SK-N-SH (cell line): ENCODE results near the gene WDR64. TPM values are rescaled to one million over a fixed set of nuclear protein-coding genes. Genes with fewer than 3 reads are reported as not detected.

Experiments used
- CTCF ChIA-PET: fragments of 300-600, 350-600 bp; formaldehyde crosslinking; extraction: SDS; loops from one replicate; lab custom pipeline; 2021; lab: Yijun Ruan, JAX
- POLR2A ChIA-PET: fragments of 350-600 bp; sonication (Branson Sonifier 250); formaldehyde crosslinking; extraction: SDS; loops from one replicate; lab custom pipeline; 2020; ENCODE audit warnings: antibody characterized with exemption, inconsistent platforms; lab: Yijun Ruan, JAX
- DNase-seq: peaks from one replicate; pipeline ENCODE4 v3.0.0; 2012
- H2AFZ ChIP-seq: fragments of 200-600 bp; sonication (generic); 2 replicates; pipeline ENCODE4 v1.8.1; 2016; ENCODE audit warnings: antibody characterized with exemption, mild to moderate bottlenecking, low read depth
- H3F3A ChIP-seq: fragments of 200-600 bp; sonication (generic); replicated peaks from 2 replicates; pipeline ENCODE3; 2016; ENCODE audit warnings: antibody characterized with exemption, mild to moderate bottlenecking; ENCODE audit not compliant: insufficient read depth
- H3K27ac ChIP-seq, 2 experiments: fragments of 200-500 bp in 1 of 2; fragments of 200-600 bp in 1 of 2; sonication (Bioruptor generic) in 1 of 2; sonication (generic), shearing (Covaris generic) in 1 of 2; 2 replicates each; pipeline versions ENCODE4 v1.5.1 to v1.6.1; 2014 to 2016; ENCODE audit warnings: low read depth in 2 of 2, inconsistent platforms in 1 of 2, low read length in 1 of 2, mild to moderate bottlenecking in 1 of 2, mixed read lengths in 1 of 2
- H3K27me3 ChIP-seq: fragments of 200-600 bp; sonication (generic), shearing (Covaris generic); 2 replicates; pipeline ENCODE4 v1.6.1; 2016; ENCODE audit warnings: mixed run types; ENCODE audit not compliant: insufficient read depth
- H3K36me3 ChIP-seq, 2 experiments: fragments of 200-500 bp in 1 of 2; fragments of 200-600 bp in 1 of 2; sonication (Bioruptor generic) in 1 of 2; sonication (generic) in 1 of 2; replicated peaks in 1 of 2; 2 replicates each; pipeline versions ENCODE3 to v1.5.1; 2014 to 2016; ENCODE audit warnings: low read length in 1 of 2, mild to moderate bottlenecking in 1 of 2; ENCODE audit not compliant: insufficient read depth in 2 of 2, control insufficient read depth in 1 of 2
- H3K4me1 ChIP-seq, 2 experiments: fragments of 200-500 bp in 1 of 2; fragments of 200-600 bp in 1 of 2; sonication (Bioruptor generic) in 1 of 2; sonication (generic), shearing (Covaris generic) in 1 of 2; 2 replicates each; pipeline versions ENCODE4 v1.5.1 to v1.6.1; 2014 to 2016; ENCODE audit warnings: low read depth in 1 of 2, low read length in 1 of 2, mixed run types in 1 of 2; ENCODE audit not compliant: insufficient read depth in 2 of 2, control insufficient read depth in 1 of 2
- H3K4me2 ChIP-seq: fragments of 200-600 bp; sonication (generic), shearing (Covaris generic); 2 replicates; pipeline ENCODE4 v1.6.1; 2017; ENCODE audit warnings: mixed run types
- H3K4me3 ChIP-seq, 2 experiments: fragments of 200-500 bp in 1 of 2; fragments of 200-600 bp in 1 of 2; sonication (Bioruptor generic) in 1 of 2; sonication (generic), shearing (Covaris generic) in 1 of 2; 2 replicates each; pipeline versions ENCODE4 v1.5.1 to v1.8.1; 2014 to 2016; ENCODE audit warnings: low read depth in 2 of 2, inconsistent platforms in 1 of 2, low read length in 1 of 2, mild to moderate bottlenecking in 1 of 2, mixed read lengths in 1 of 2, moderate library complexity in 1 of 2
- H3K79me2 ChIP-seq: fragments of 200-600 bp; sonication (generic); 2 replicates; pipeline ENCODE4 v1.8.1; 2017; ENCODE audit warnings: mild to moderate bottlenecking; ENCODE audit not compliant: insufficient read depth
- H3K9ac ChIP-seq: fragments of 200-600 bp; sonication (generic); 2 replicates; pipeline ENCODE4 v1.6.1; 2017; ENCODE audit warnings: mixed run types
- H3K9me2 ChIP-seq: fragments of 200-600 bp; sonication (generic); 2 replicates; pipeline ENCODE4 v1.6.1; 2017; ENCODE audit warnings: mixed run types
- H3K9me3 ChIP-seq: fragments of 200-600 bp; sonication (generic); 2 replicates; pipeline ENCODE4 v1.6.1; 2017; ENCODE audit warnings: mixed run types, mild to moderate bottlenecking, moderate library complexity
- H4K20me1 ChIP-seq: fragments of 200-600 bp; sonication (generic); 2 replicates; pipeline ENCODE4 v1.6.1; 2017; ENCODE audit warnings: mild to moderate bottlenecking, mixed run types; ENCODE audit not compliant: insufficient read depth
- EP300 ChIP-seq, 2 experiments: IDR thresholded peaks; 2 replicates each; pipeline versions ENCODE4 v1.4.0 to v1.6.1; 2012; ENCODE audit warnings: borderline replicate concordance in 1 of 2, low read depth in 1 of 2, low read length in 1 of 2
- FOXJ3 ChIP-seq: sonication (generic); formaldehyde crosslinking; IDR thresholded peaks from 2 replicates; pipeline ENCODE4 v1.5.1; 2020; ENCODE audit warnings: mild to moderate bottlenecking, missing genetic modification reagents
- GABPA ChIP-seq: IDR thresholded peaks from 2 replicates; pipeline ENCODE4 v1.4.0; 2012; ENCODE audit warnings: low read depth, mild to moderate bottlenecking
- GATA2 ChIP-seq: sonication (generic); formaldehyde crosslinking; IDR thresholded peaks from 2 replicates; pipeline ENCODE4 v1.5.0; 2020; ENCODE audit warnings: mild to moderate bottlenecking, missing genetic modification reagents
- MEF2A ChIP-seq: IDR thresholded peaks from 2 replicates; pipeline ENCODE4 v1.4.0; 2012; ENCODE audit warnings: low read depth, borderline replicate concordance
- NFIC ChIP-seq: IDR thresholded peaks from 2 replicates; pipeline ENCODE4 v1.4.0; 2012; ENCODE audit warnings: borderline replicate concordance
- POLR2AphosphoS5 ChIP-seq: IDR thresholded peaks from 2 replicates; pipeline ENCODE4 v1.6.1; 2012; ENCODE audit warnings: low read depth, low read length
- RAD21 ChIP-seq: IDR thresholded peaks from 2 replicates; pipeline ENCODE4 v1.6.1; 2012; ENCODE audit warnings: mild to moderate bottlenecking, low read length
- SIN3A ChIP-seq: IDR thresholded peaks from 2 replicates; pipeline ENCODE4 v1.6.1; 2012; ENCODE audit warnings: low read depth, mild to moderate bottlenecking, low read length, moderate library complexity, borderline replicate concordance
- SMC3 ChIP-seq: IDR thresholded peaks from 2 replicates; pipeline ENCODE4 v1.6.1; 2012; ENCODE audit warnings: low read depth, low read length, improper control_type of control experiment
- TCF12 ChIP-seq: IDR thresholded peaks from 2 replicates; pipeline ENCODE4 v1.4.0; 2012
- YY1 ChIP-seq: IDR thresholded peaks from 2 replicates; pipeline ENCODE4 v1.4.0; 2012; ENCODE audit warnings: low read depth, mild to moderate bottlenecking
- WGBS: methylation state at CpG from one replicate; pipeline ENCODE4 v1.1.6; 2017; ENCODE audit warnings: low lambda C conversion rate; 5-methylcytosine and 5-hydroxymethylcytosine counted together
- polyA plus RNA-seq, 3 experiments: library from polyadenylated mRNA; depleted of rRNA; stranded (reverse); fragments of >200 nt; gene quantifications; 2 replicates each; pipeline ENCODE4 v1.2.3, GENCODE V29; 2012
- TF ChIP-seq, protein P1 (sequence below): IDR thresholded peaks from 2 replicates; pipeline ENCODE4 v1.6.1; 2012; ENCODE audit warnings: mild to moderate bottlenecking, low read depth, low read length, moderate library complexity
- TF ChIP-seq, protein P2 (sequence below): IDR thresholded peaks from 2 replicates; pipeline ENCODE4 v1.4.0; 2012; ENCODE audit warnings: low read depth
- TF ChIP-seq, protein P3 (sequence below): fragments of 200-600 bp; sonication (generic); IDR thresholded peaks from 2 replicates; pipeline ENCODE4 v1.6.1; 2017; ENCODE audit warnings: antibody characterized with exemption, mild to moderate bottlenecking, moderate library complexity
- TF ChIP-seq, protein P4 (sequence below): IDR thresholded peaks from 2 replicates; pipeline ENCODE4 v1.4.0; 2012; ENCODE audit warnings: low read depth, borderline replicate concordance

The WDR64 gene
- polyA plus RNA-seq, 1 of the 3 experiments (the other 2 are of a cell fraction) = not detected

DNA sequence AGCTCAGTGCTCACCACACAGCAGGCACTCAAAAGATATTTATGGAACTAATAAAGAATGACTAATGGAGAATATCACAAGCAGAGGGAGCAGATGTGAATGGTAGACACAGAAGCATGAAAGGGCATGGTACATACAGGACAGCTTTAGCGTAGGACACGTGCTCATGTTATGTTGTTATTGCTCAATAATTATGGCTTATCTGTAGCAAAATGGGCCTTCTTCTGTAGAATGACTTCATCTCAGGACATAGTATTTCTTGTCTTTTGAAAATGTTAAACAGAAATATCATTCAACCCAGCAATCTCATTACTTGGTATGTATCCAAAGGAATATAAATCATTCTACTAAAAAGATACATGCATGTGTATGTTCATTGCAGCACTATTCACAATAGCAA is 137.0 kb downstream of the WDR64 start (continued):
- TF ChIP-seq, protein P1, sequence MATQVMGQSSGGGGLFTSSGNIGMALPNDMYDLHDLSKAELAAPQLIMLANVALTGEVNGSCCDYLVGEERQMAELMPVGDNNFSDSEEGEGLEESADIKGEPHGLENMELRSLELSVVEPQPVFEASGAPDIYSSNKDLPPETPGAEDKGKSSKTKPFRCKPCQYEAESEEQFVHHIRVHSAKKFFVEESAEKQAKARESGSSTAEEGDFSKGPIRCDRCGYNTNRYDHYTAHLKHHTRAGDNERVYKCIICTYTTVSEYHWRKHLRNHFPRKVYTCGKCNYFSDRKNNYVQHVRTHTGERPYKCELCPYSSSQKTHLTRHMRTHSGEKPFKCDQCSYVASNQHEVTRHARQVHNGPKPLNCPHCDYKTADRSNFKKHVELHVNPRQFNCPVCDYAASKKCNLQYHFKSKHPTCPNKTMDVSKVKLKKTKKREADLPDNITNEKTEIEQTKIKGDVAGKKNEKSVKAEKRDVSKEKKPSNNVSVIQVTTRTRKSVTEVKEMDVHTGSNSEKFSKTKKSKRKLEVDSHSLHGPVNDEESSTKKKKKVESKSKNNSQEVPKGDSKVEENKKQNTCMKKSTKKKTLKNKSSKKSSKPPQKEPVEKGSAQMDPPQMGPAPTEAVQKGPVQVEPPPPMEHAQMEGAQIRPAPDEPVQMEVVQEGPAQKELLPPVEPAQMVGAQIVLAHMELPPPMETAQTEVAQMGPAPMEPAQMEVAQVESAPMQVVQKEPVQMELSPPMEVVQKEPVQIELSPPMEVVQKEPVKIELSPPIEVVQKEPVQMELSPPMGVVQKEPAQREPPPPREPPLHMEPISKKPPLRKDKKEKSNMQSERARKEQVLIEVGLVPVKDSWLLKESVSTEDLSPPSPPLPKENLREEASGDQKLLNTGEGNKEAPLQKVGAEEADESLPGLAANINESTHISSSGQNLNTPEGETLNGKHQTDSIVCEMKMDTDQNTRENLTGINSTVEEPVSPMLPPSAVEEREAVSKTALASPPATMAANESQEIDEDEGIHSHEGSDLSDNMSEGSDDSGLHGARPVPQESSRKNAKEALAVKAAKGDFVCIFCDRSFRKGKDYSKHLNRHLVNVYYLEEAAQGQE = no peak
- no peak for TF ChIP-seq RAD21
- TF ChIP-seq, all 33 proteins: peak for 0

DNA sequence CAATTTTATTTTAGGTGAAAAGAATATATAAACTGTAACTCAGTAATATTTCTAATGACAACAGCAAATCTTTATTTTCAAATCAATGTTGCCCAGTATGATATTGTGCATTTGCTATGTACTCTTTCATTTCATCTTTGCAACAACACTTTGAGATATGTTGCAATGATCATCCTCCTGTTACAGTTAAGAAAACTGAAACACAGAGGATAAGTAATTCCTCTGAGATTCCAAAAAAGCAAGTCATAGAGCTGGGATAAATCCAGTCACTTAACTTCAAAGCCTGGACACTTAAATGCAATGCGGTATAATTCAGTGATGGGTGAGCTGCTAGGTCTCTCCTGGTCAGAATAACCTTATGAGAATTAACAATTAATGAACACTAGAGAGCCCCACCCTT is 147.3 kb downstream of the WDR64 start:
- peaks cover 0 to 3% of the 10 kb centered on the region in 2 experiments for H3K36me3 ChIP-seq
- H3K9me3 ChIP-seq = no peaks in the 10 kb centered on the region
- no peaks in the 10 kb centered on the region for H3K9me2 ChIP-seq
- H3K27ac ChIP-seq = no peak overlapping the region
- ChIA-PET POLR2A (no interaction called here), CTCF (interaction anchor here (1.1 kb wide), 1 partner anchor 12 kb away, joined by 3 read pairs; no protein-coding TSS in a partner anchor)
- no peak for DNase-seq
- 83% methylated on average over 1 of the region's 1 CpG for WGBS
- no peak overlapping the region for H3K9ac ChIP-seq
- H3F3A ChIP-seq = no peaks in the 10 kb centered on the region
- no peak for TF ChIP-seq SMC3
- TF ChIP-seq, protein P2, sequence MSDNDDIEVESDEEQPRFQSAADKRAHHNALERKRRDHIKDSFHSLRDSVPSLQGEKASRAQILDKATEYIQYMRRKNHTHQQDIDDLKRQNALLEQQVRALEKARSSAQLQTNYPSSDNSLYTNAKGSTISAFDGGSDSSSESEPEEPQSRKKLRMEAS = no peak
- TF ChIP-seq POLR2AphosphoS5 = no peak
- no peak for TF ChIP-seq TCF12
- TF ChIP-seq NFIC = no peak
- TF ChIP-seq MEF2A = no peak
- TF ChIP-seq YY1 = no peak
- TF ChIP-seq GATA2 (CRISPR knock-in tag) = no peak
- no peak for TF ChIP-seq SIN3A
- TF ChIP-seq, protein P3, sequence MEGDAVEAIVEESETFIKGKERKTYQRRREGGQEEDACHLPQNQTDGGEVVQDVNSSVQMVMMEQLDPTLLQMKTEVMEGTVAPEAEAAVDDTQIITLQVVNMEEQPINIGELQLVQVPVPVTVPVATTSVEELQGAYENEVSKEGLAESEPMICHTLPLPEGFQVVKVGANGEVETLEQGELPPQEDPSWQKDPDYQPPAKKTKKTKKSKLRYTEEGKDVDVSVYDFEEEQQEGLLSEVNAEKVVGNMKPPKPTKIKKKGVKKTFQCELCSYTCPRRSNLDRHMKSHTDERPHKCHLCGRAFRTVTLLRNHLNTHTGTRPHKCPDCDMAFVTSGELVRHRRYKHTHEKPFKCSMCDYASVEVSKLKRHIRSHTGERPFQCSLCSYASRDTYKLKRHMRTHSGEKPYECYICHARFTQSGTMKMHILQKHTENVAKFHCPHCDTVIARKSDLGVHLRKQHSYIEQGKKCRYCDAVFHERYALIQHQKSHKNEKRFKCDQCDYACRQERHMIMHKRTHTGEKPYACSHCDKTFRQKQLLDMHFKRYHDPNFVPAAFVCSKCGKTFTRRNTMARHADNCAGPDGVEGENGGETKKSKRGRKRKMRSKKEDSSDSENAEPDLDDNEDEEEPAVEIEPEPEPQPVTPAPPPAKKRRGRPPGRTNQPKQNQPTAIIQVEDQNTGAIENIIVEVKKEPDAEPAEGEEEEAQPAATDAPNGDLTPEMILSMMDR = no peak
- no peak for TF ChIP-seq GABPA
- TF ChIP-seq, protein P4, sequence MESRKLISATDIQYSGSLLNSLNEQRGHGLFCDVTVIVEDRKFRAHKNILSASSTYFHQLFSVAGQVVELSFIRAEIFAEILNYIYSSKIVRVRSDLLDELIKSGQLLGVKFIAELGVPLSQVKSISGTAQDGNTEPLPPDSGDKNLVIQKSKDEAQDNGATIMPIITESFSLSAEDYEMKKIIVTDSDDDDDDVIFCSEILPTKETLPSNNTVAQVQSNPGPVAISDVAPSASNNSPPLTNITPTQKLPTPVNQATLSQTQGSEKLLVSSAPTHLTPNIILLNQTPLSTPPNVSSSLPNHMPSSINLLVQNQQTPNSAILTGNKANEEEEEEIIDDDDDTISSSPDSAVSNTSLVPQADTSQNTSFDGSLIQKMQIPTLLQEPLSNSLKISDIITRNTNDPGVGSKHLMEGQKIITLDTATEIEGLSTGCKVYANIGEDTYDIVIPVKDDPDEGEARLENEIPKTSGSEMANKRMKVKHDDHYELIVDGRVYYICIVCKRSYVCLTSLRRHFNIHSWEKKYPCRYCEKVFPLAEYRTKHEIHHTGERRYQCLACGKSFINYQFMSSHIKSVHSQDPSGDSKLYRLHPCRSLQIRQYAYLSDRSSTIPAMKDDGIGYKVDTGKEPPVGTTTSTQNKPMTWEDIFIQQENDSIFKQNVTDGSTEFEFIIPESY = no peak
- TF ChIP-seq FOXJ3 = no peak
- no peak for TF ChIP-seq EP300 (IDR thresholded peaks at IDR 0.05; ENCODE audit: borderline replicate concordance in 1 of 2, low read depth in 1 of 2, low read length in 1 of 2)
- no peak overlapping the region for H2AFZ ChIP-seq
- no peaks in the 10 kb centered on the region for H3K4me1 ChIP-seq
- no peak overlapping the region for H3K4me2 ChIP-seq
- H4K20me1 ChIP-seq = no peaks in the 10 kb centered on the region
- H3K4me3 ChIP-seq = no peak overlapping the region
- no peaks in the 10 kb centered on the region for H3K79me2 ChIP-seq
- no peaks in the 10 kb centered on the region for H3K27me3 ChIP-seq
